NCI-H2029 treated with DMSO at 0.1 percent for 48 hours (cell line): ENCODE data around the gene NOTCH1.

ENCODE experiments used
- DNase-seq: peaks from one replicate; lab custom pipeline; 2025; lab: John Stamatoyannopoulos, UW

The NOTCH1 gene

DNA sequence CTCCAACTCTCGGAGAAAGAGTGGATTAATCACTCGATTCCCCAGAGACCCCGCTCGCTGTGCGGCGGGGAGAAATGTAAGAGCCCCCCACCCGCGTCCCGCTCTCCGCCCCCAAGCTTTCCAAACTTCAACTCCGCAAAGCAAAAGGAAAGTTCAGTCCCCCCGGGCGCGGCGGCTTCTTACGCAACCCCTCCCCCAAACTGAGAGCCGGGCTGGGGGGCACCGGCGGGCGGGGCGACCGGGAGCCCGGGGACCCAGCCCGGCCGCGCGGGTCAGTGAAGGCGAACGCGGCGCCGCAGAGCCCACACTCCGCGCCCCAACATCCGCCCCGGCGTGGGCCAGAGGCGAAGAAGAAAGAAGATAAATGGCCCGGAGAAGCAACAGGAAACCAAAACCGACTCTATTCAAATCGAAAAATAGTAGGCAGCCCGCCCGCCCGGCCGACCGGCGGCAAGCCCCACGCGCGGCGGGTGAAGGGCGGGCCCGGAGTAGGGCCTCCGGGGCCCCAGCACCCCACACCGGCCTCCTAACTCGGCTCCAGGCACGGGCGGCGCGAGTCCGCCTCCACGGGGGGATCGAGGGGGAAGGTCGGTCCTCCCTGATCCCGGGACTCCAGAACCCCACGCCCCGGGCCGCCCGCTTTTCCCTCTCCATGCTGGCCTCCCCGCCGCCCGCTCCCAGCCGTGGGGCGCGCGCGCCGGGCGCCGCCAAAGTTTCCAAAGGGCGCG is 720 bp downstream of the NOTCH1 start:
- DNase-seq, result no peak

GRCh38 chr9:136544548-136544963 is 1.3 kb downstream of the NOTCH1 start:
- no peak for DNase-seq

GRCh38 chr9:136543830-136544547 is 1.9 kb downstream of the NOTCH1 start:
- no peak for DNase-seq

GRCh38 chr9:136543280-136543679 is 2.6 kb downstream of the NOTCH1 start:
- DNase-seq, result no peak

GRCh38 chr9:136542241-136543040 is 3.4 kb downstream of the NOTCH1 start:
- DNase-seq, result no peak

DNA sequence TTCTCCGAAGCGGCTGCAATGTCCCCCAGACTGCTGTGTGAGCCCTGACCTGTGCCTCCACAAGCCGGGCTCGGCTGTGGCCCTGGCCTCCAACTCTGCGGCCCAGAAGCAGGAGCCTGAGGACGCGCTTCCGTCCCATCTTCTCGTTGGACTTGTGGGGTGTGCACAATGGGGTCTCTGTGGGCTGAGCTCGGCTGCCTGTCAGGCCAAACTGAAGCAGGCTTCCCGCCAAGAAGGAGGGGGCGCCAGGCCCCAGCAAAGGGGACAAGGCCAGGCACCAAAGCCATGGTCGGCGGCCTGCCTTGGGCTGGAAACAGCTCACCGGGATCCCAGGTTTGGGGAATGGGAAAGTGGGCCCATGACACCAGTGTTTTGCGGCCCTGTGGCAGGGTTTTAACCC is 4.1 kb downstream of the NOTCH1 start:
- DNase-seq, result no peak

- DNase-seq, result no peak
These were observed 4.7 kb downstream of the NOTCH1 start for GRCh38 chr9:136541179-136541578.

DNA sequence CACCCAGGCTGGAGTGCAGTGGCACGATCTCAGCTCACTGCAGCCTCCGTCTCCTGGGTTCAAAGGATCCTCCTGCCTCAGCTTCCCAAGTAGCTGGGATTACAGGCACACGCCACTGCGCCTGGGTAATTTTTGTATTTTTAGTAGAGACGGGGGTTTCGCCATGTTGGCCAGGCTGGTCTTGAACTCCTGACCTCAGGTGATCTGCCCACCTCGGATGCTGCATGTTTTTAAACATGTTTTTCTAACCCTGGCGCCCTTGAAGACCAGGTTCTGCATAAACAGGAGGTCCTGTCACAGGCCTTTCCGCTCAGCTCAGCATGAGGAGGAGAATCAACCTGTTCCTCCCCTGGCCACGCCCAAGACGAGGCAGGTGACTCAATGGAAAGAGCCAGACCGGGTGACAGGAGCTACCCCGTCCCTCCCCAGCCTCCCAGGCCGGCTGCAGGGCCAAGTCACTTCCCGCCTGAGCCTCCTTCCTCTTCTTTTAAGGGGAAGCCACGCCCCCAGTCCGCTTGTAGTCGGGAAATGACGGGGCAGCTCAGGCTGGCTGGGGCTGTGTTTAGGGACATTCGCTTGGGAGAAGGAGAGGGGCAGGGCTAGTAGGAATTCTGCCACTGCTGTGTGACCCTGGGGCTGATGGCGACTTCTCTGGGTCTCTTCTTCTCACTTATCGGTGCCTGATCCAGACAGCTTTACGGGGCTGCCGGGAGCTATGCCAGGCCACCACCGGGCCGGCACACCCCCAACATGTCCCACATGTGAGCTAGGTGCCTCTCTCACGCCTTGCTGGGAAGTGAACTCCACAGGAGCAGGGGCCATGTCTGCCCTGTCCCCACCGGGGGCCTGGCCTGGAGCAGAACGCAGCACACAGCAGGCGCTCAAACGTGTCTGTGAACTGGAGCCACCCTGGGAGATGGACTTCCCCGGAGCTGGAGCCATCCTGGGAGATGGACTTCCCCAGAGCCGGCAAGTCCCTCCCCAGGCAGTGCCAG is 6.1 kb downstream of the NOTCH1 start:
- no peak for DNase-seq

DNA sequence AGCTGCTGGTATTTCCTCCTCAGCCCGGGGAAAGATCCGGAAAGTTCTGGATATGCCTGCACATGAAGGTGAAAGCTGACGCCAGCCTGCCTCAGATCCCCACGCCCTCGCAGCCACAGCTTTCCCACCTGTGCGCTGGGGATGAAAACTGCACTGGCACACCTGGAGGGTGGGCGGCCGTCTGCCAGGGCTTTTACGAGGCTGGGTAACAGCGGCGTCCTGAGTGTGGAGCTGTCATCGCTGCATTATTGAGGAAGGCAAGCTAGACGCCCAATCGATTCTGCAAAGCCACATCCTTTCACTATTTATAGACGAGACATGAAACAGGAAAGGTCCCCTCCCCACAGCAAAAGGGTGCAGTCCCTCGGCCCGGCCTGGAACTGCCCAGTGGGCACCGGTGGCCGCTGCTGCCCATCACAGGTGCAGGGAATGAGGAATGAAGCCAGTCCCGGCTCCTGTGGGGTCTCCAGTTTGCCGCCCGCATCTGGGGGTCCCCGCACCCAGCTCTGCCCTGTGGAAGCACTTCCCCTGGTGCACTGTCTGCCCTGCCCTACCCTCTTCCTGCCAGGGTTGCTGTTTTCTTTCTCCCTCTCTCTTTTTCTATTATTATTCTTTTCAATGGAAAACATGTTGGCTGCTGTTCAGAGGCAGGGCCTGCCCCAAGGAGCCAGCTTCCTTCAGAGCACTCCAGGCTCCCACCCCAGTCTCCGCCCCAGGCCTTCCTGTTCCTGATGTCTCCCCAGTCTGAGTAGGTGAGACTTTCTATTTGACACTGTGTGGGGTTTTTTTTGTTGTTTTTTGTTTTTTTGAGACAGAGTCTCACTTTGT is 7.0 kb downstream of the NOTCH1 start:
- DNase-seq, result no peak

- no peak for DNase-seq
These were observed 7.8 kb downstream of the NOTCH1 start for GRCh38 chr9:136537896-136538598.

DNA sequence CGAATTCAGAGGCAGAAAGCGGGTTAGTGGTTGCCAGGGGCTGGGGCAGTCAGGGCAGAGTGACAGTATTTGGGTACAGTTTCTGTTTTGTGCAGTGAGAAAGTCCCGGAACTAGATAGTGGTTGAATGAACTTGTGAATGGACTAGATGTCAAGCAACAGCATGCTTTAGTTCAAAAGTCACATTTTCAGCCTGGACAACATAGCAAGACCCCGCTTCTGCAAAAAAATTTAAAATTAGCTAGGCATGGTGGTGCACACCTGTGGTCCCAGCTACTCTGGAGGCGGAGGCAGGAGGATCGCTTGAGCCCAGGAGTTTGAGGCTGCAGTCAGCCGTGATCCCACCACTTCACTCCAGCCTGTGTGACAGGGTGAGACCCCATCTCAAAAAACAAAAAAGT is 8.4 kb downstream of the NOTCH1 start:
- no peak for DNase-seq

GRCh38 chr9:136536721-136537241 is 9.1 kb downstream of the NOTCH1 start:
- no peak for DNase-seq

DNA sequence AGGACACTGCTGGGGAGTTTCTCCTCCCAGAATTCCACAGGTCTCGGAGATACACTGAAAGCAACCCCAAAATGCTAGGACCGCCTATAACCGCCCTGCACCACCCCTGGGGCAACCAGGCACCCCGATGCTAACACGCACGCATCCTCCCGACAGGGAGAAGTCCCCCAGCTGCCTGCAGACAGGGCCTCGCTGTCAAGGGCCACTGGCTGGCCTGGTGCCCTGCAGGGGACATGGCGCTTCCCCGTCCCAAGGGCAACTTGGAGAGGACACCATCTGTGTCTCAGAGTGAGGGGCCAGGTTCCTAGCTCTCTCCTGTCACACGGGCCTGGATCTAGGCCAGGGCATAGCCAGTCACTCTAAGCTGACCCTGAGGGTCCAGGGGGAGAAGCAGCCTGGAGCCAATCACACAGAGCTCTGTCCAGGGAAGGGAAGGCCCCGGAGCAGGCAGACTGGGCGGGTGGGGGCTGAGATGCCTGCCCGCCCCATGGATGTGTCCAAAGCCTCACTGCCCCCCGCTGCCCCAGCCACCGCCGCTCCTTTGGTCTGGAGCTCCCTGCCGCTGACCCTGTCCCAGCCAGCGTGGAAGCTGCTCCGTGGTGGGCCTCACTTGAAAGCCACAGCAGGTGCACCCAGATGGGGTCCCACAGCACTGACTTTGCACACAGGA is 9.7 kb downstream of the NOTCH1 start:
- no peak for DNase-seq

GRCh38 chr9:136535070-136535469 is 10.8 kb downstream of the NOTCH1 start:
- DNase-seq, result no peak

DNA sequence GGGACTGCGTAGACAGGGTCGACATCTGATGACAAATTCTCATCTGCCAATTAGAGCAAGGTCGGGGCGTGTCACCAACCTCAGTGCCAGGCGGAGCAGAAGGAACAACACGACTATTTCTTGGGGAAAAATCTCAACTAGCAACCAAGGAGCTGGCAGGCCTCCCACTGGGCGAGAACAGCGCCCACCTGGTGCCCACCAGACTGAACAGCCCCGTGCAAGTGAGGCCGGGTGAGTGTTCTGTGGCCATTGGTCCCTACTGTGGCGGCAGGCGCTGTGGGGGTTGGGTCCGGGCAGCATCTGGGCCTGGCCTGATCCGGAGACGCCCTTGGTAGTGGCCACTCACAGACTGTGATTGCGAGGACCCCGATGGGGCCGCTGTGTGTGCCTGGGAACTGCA is 11.5 kb downstream of the NOTCH1 start:
- DNase-seq, result no peak

DNA sequence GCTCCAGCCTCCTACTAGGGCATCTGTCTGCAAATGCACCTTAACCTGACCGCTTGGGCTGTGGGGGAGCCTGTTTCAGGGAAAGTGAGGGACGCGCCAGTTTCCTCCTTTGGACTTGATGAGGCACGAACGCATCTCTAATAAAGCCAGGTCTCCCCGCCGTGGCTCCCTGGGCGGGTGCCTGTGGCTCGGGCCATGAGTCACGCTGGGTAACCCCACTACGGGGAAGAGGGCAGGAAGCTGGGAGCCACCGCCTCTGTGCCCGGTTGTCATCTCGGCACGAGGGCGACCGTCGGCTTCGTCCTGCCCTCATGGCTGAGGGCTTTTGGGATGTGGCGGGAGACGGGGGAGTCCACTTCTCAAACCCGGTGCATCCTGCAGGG is 12.1 kb downstream of the NOTCH1 start:
- no peak for DNase-seq

- no peak for DNase-seq
These were observed 12.8 kb downstream of the NOTCH1 start for GRCh38 chr9:136532799-136533774.
